B cell (primary cell): ENCODE results near the gene NCKAP1. TPM values are rescaled to one million over a fixed set of nuclear protein-coding genes. Genes with fewer than 3 reads are reported as not detected.

Experiments used
- ATAC-seq: fragments of 200-7000 bp; cut with Tn5 transposase; one replicate; pipeline ENCODE4 v1.10.0; 2021; ENCODE audit warnings: low read depth, mild to moderate bottlenecking, moderate number of reproducible peaks, moderate library complexity
- CTCF ChIA-PET: fragments of 350-600 bp; sonication (Branson Sonifier 250); formaldehyde crosslinking; loops from one replicate; lab custom pipeline; 2021; ENCODE audit warnings: antibody characterized with exemption, inconsistent platforms; lab: Charles Lee
- POLR2A ChIA-PET: fragments of 350-600 bp; sonication (Branson Sonifier 250); formaldehyde crosslinking; loops from one replicate; lab custom pipeline; 2021; ENCODE audit warnings: antibody characterized with exemption; lab: Charles Lee
- DNase-seq: peaks from one replicate; pipeline ENCODE4 v3.0.0; 2013
- H2AFZ ChIP-seq: 2 replicates; pipeline ENCODE4 v1.6.1; 2012; ENCODE audit warnings: mild to moderate bottlenecking, low read depth, low read length; ENCODE audit not compliant: insufficient read depth, poor library complexity, severe bottlenecking
- H3K27ac ChIP-seq, 2 donors: 1 replicate in 1 of 2; 2 replicates in 1 of 2; pipeline ENCODE4 v1.5.1; 2012 to 2013; ENCODE audit warnings: low read length in 2 of 2, mild to moderate bottlenecking in 2 of 2, moderate library complexity in 1 of 2
- H3K27me3 ChIP-seq, 4 experiments: fragments of 200-600 bp in 1 of 4; sonication (generic) in 1 of 4; replicated peaks in 1 of 4; 1 replicate in 2 of 4; 2 replicates in 2 of 4; pipeline versions ENCODE4 v1.6.1 to v1.7.0; 2013 to 2016; ENCODE audit warnings: low read length in 3 of 4, mild to moderate bottlenecking in 2 of 4, mixed read lengths in 1 of 4, moderate library complexity in 1 of 4; ENCODE audit not compliant: insufficient read depth in 4 of 4, control insufficient read depth in 3 of 4; ENCODE audit errors: control extremely low read depth in 1 of 4
- H3K36me3 ChIP-seq, 2 experiments: replicated peaks in 1 of 2; 1 replicate in 1 of 2; 2 replicates in 1 of 2; pipeline versions ENCODE4 v1.6.1 to v1.7.1; 2013; ENCODE audit warnings: low read length in 1 of 2; ENCODE audit not compliant: insufficient read depth in 2 of 2, control insufficient read depth in 1 of 2; ENCODE audit errors: control extremely low read depth in 1 of 2, extremely low read depth in 1 of 2
- H3K4me1 ChIP-seq, 2 donors: fragments of 200-600 bp in 1 of 2; sonication (generic) in 1 of 2; 1 replicate in 1 of 2; 2 replicates in 1 of 2; pipeline versions ENCODE4 v1.5.1 to v1.6.1; 2013 to 2017; ENCODE audit warnings: low read length in 2 of 2; ENCODE audit not compliant: control insufficient read depth in 2 of 2, insufficient read depth in 2 of 2
- H3K4me2 ChIP-seq: replicated peaks from 2 replicates; pipeline ENCODE3; 2012; ENCODE audit warnings: mild to moderate bottlenecking, low read depth, low read length; ENCODE audit not compliant: poor library complexity, severe bottlenecking
- H3K4me3 ChIP-seq, 5 experiments: fragments of 200-600 bp in 1 of 5; sonication (generic) in 1 of 5; 1 replicate in 3 of 5; 2 replicates in 2 of 5; pipeline versions ENCODE4 v1.5.1 to v1.7.0; 2011 to 2016; ENCODE audit warnings: low read length in 4 of 5, mild to moderate bottlenecking in 4 of 5, low read depth in 2 of 5, control low read depth in 1 of 5, moderate library complexity in 1 of 5; ENCODE audit not compliant: insufficient read depth in 1 of 5; ENCODE audit errors: control extremely low read depth in 1 of 5, extremely low read depth in 1 of 5
- H3K79me2 ChIP-seq: fragments of 200-600 bp; sonication (generic); one replicate; pipeline ENCODE4 v1.6.0; 2016; ENCODE audit warnings: low read length; ENCODE audit not compliant: control insufficient read depth, insufficient read depth
- H3K9ac ChIP-seq: fragments of 200-600 bp; sonication (generic); 2 replicates; pipeline ENCODE4 v1.6.1; 2017; ENCODE audit warnings: mild to moderate bottlenecking, low read length, moderate library complexity
- H3K9me3 ChIP-seq, 3 donors: one replicate each; pipeline versions ENCODE4 v1.6.1 to v1.7.1; 2013; ENCODE audit warnings: low read length in 2 of 3; ENCODE audit not compliant: control insufficient read depth in 2 of 3, insufficient read depth in 1 of 3; ENCODE audit errors: control extremely low read depth in 1 of 3
- H4K20me1 ChIP-seq: 2 replicates; pipeline ENCODE4 v1.6.0; 2012; ENCODE audit warnings: mild to moderate bottlenecking, low read length; ENCODE audit not compliant: insufficient read depth, control insufficient read depth, poor library complexity, severe bottlenecking
- H3K27ac Mint-ChIP-seq: one replicate; pipeline ENCODE4 v1.8.0; 2021; ENCODE audit warnings: mixed read lengths
- H3K27me3 Mint-ChIP-seq: one replicate; pipeline ENCODE4 v1.8.0; 2021; ENCODE audit warnings: mixed read lengths
- H3K4me1 Mint-ChIP-seq: one replicate; pipeline ENCODE4 v1.8.0; 2021; ENCODE audit warnings: mixed read lengths
- H3K4me3 Mint-ChIP-seq: one replicate; pipeline ENCODE4 v1.8.0; 2021; ENCODE audit warnings: mixed read lengths
- H3K9me3 Mint-ChIP-seq: one replicate; pipeline ENCODE4 v1.8.0; 2022; ENCODE audit warnings: mixed read lengths; ENCODE audit not compliant: insufficient read depth
- CTCF ChIP-seq: fragments of 200-600 bp; IDR thresholded peaks from one replicate; pipeline ENCODE4 v1.8.0; 2022; ENCODE audit warnings: antibody characterized with exemption, mild to moderate bottlenecking
- EZH2 ChIP-seq: IDR thresholded peaks from 2 replicates; pipeline ENCODE4 v1.6.1; 2012; ENCODE audit warnings: borderline replicate concordance, low read depth, mild to moderate bottlenecking, moderate library complexity, low read length; ENCODE audit not compliant: insufficient read depth, poor library complexity, severe bottlenecking
- WGBS: methylation state at CpG from one replicate; pipeline ENCODE4 v1.1.5; 2013; ENCODE audit warnings: missing lambda C conversion rate; ENCODE audit not compliant: insufficient coverage; 5-methylcytosine and 5-hydroxymethylcytosine counted together
- intact Hi-C: fragments of 100-400 bp; cut with micrococcal nuclease; formaldehyde crosslinking; loops from one replicate; pipeline ENCODE4 v1.10.0; 2022
- polyA plus RNA-seq: library from polyadenylated mRNA; depleted of rRNA; stranded (reverse); fragments of >200 nt; gene quantifications from 2 replicates; pipeline ENCODE4 v1.2.3, GENCODE V29; 2012
- total RNA-seq, 2 donors: library from RNA; stranded (reverse); fragments of 120-200 nt in 1 of 2; gene quantifications; 1 replicate in 1 of 2; 2 replicates in 1 of 2; pipeline versions ENCODE4 v1.2.3 to v1.2.4, GENCODE V29; 2013 to 2022

NCKAP1 gene
- total and polyA plus RNA-seq, 2 donors (not counting 1 experiment from before 2014, with no cell fraction given), result 0.05 TPM; not detected in 1

GRCh38 chr2:183037074-183037552 is 1.1 kb downstream of the NCKAP1 start:
- peaks cover 51% of the 10 kb centered on the region for H3K27me3 Mint-ChIP-seq
- H3K27me3 ChIP-seq, result peaks cover 15 to 69% (median 59%) of the 10 kb centered on the region in 4 experiments
- no peak overlapping the region for H2AFZ ChIP-seq
- ATAC-seq (no peak), DNase-seq (peak; percentile 16)
- H3K36me3 ChIP-seq, result no peaks in the 10 kb centered on the region
- H3K9me3 ChIP-seq, result peaks cover 4 to 17% (median 6%) of the 10 kb centered on the region in 3 donors
- peak overlapping the region; percentile 74 for H3K4me3 Mint-ChIP-seq
- no peak overlapping the region for H3K4me2 ChIP-seq
- H3K4me3 ChIP-seq, result no peak overlapping the region
- H3K27ac ChIP-seq, result no peak overlapping the region
- no peak overlapping the region for H3K9ac ChIP-seq
- intact Hi-C loops, result loop anchor here (2.0 to 5.0 kb wide), 3 partner anchors 42 to 370 kb away; partner anchors contain the start of genes DUSP19 and NUP35
- WGBS, result no CpG with 5 or more reads among the region's 4 CpGs
- H3K4me1 Mint-ChIP-seq, result peaks cover 27% of the 10 kb centered on the region
- ChIA-PET POLR2A (no interaction called here), CTCF (no interaction called here)
- H3K9me3 Mint-ChIP-seq, result no peaks in the 10 kb centered on the region
- no peaks in the 10 kb centered on the region for H4K20me1 ChIP-seq
- no peaks in the 10 kb centered on the region for H3K79me2 ChIP-seq
- peaks cover 22 to 46% of the 10 kb centered on the region in 2 donors for H3K4me1 ChIP-seq
- peak overlapping the region; percentile 41 for H3K27ac Mint-ChIP-seq
- TF ChIP-seq EZH2 (no peak), CTCF (no peak)

GRCh38 chr2:183035954-183036669 is 2.1 kb downstream of the NCKAP1 start:
- peak; percentile 70 for DNase-seq

More at GRCh38 chr2:183035954-183036669, 2.1 kb downstream of the NCKAP1 start:
- intact Hi-C loops, result loop anchor here (1.0 to 5.0 kb wide), 4 partner anchors 43 to 369 kb away; partner anchors contain the start of genes DUSP19 and NUP35
- Histone ChIP-seq H3K79me2 (no peaks in the 10 kb centered on the region), H4K20me1 (no peaks in the 10 kb centered on the region), H3K4me1 (peaks cover 22 to 46% of the 10 kb centered on the region in 2 donors), H3K36me3 (no peaks in the 10 kb centered on the region), H3K9me3 (peaks cover 3 to 17% (median 6%) of the 10 kb centered on the region in 3 donors), H3K4me3 (no peak overlapping the region), H2AFZ (no peak overlapping the region), H3K27ac (no peak overlapping the region), H3K9ac (no peak overlapping the region), H3K4me2 (peak overlapping the region; percentile 2), H3K27me3 (peaks cover 15 to 70% (median 59%) of the 10 kb centered on the region in 4 experiments)
- Mint-ChIP-seq H3K4me3 (peak overlapping the region; percentile 24), H3K27ac (peak overlapping the region; percentile 16), H3K4me1 (peaks cover 27% of the 10 kb centered on the region), H3K9me3 (no peaks in the 10 kb centered on the region), H3K27me3 (peaks cover 50% of the 10 kb centered on the region)
- no CpG with 5 or more reads among the region's 2 CpGs for WGBS
- ChIA-PET CTCF (no interaction called here), POLR2A (interaction anchor here (0.6 kb wide), 1 partner anchor 83 kb away, joined by 3 read pairs; no protein-coding TSS in a partner anchor)
- peak; percentile 29 for ATAC-seq
- TF ChIP-seq CTCF (no peak), EZH2 (no peak)
